Measurements from ENCODE around the gene MAB21L4. TPM values are rescaled to one million over a fixed set of nuclear protein-coding genes. Genes with fewer than 3 reads are reported as not detected.
A peak's percentile ranks its signal among the peaks of the same experiment; 100 is the strongest.

Gene MAB21L4
- total and polyA plus RNA-seq, 2 of the 8 experiments (the other 6 are each of a cell fraction or from before 2014, with no cell fraction given) = 0.11 TPM; not detected in 1

DNA sequence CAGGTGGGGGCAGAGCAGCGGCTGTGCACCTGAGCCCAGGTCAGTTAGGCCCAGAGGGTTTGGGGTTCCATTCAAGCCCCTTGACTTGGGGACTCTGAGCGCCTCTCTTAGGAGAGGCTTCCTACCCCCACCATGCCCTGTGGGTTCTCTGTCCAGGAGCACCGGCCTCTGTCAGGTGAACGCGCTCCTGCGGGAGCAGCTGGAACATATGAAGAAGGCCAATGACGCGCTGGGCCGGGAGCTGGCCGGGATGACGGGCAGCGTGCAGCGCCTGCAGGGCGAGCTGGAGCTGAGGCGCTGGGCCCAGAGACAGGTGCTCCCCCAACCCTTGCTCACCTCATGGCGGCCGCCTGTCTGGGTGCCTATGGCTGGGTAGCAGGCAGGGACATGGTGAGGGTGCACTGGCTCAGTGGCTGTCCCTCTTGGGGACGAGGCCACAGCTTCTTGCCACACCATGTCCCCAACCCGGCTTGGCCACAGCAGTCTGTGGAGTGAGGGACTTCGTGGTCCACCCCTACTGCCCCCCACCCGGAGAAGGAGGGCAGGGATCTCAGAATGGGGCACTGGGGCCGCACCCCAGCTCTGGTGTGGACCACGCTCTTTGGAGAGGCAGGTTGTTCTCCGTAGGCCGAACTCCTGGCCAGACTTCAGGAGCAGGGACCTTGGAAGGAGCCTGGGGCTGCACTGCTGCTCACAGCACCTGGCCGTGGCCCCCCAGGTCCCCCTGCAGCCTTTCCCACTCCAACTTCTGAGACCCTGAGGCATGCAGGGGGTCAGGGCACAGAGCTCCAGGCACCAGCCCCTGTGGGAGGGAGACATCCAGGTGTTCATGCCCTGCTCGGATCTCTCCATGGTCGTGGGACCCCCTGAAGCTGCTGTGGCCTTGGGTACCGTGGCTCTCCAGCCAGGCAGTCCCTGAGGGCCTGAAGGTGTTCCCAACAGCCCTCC is 29.9 kb upstream of the MAB21L4 start:
- Histone ChIP-seq H3K4ac (replicated peaks; ENCODE audit: insufficient read length, low read depth, low read length) (no peak overlapping the region), H3K9me3 (ENCODE audit: insufficient read depth in 2 of 2, low read depth in 1 of 2, low read length in 1 of 2) (no peaks in the 10 kb centered on the region), H2BK12ac (ENCODE audit: low read depth, low read length) (no peak overlapping the region), H2BK5ac (ENCODE audit: low read depth, low read length) (no peak overlapping the region), H4K5ac (ENCODE audit: insufficient read length, low read depth, low read length) (no peak overlapping the region), H3K18ac (ENCODE audit: extremely low read depth, low read length) (no peak overlapping the region), H2AK5ac (ENCODE audit: low read depth, low read length) (no peak overlapping the region), H3K27ac (ENCODE audit: low read depth, low read length) (no peak overlapping the region), H3K4me1 (replicated peaks in 1 of 4; ENCODE audit: control insufficient read depth in 3 of 4, insufficient read depth in 4 of 4, low read length in 3 of 4) (no peaks in the 10 kb centered on the region; a peak in 2 of 7 replicates), H3K23ac (ENCODE audit: insufficient read length) (no peak overlapping the region), H3K79me1 (ENCODE audit: low read depth, low read length) (no peaks in the 10 kb centered on the region), H4K91ac (replicated peaks; ENCODE audit: insufficient read length, low read length) (no peak overlapping the region), H3K36me3 (ENCODE audit: control insufficient read depth in 2 of 4, insufficient read depth in 4 of 4, low read length in 3 of 4) (no peaks in the 10 kb centered on the region), H3K4me3 (ENCODE audit: extremely low read depth in 1 of 4, insufficient read depth in 2 of 4, low read depth in 3 of 4, low read length in 4 of 4) (no peak overlapping the region), H2AFZ (ENCODE audit: low read length) (no peak overlapping the region), H4K20me1 (replicated peaks in 1 of 2; ENCODE audit: control insufficient read depth in 1 of 2, insufficient read depth in 2 of 2, low read length in 2 of 2) (no peaks in the 10 kb centered on the region), H3K79me2 (ENCODE audit: control insufficient read depth in 1 of 2, insufficient read depth in 2 of 2, low read length in 2 of 2) (no peaks in the 10 kb centered on the region), H2BK20ac (ENCODE audit: low read length) (no peak overlapping the region), H3K27me3 (replicated peaks in 1 of 4; ENCODE audit: control insufficient read depth in 3 of 4, extremely low read depth in 1 of 4, insufficient read depth in 3 of 4, low read length in 3 of 4) (no peaks in the 10 kb centered on the region), H3K9ac (replicated peaks in 1 of 4; ENCODE audit: extremely low read depth in 1 of 4, low read depth in 3 of 4, low read length in 3 of 4) (no peak overlapping the region), H4K8ac (ENCODE audit: extremely low read depth, insufficient read depth, low read length) (no peak overlapping the region), H3K4me2 (ENCODE audit: insufficient read depth in 1 of 2, low read depth in 2 of 2, low read length in 2 of 2) (no peak overlapping the region), H2BK120ac (replicated peaks; ENCODE audit: low read depth, low read length) (no peak overlapping the region), H2BK15ac (ENCODE audit: low read length) (no peak overlapping the region), H3K14ac (ENCODE audit: insufficient read length) (no peak overlapping the region), H3K23me2 (ENCODE audit: low read depth, low read length) (no peaks in the 10 kb centered on the region), H3K56ac (replicated peaks; ENCODE audit: insufficient read length, low read depth, low read length) (no peak overlapping the region)
- ChIA-PET POLR2A (ENCODE audit: partially characterized antibody) (no interaction called here), CTCF (ENCODE audit: partially characterized antibody) (interaction anchor here (0.8 to 1.9 kb wide), 5 partner anchors 10 to 66 kb away, joined by 3 to 6 read pairs (median 3); no protein-coding TSS in a partner anchor)
- 85% methylated on average over 28 of the region's 29 CpGs; no CpG with 5 or more reads in 1 of the 2 experiments for WGBS, 2 experiments (ENCODE audit: extremely low coverage in 1 of 2, insufficient coverage in 1 of 2, insufficient read length in 1 of 2, insufficient replicate concordance in 2 of 2, low coverage in 1 of 2, low lambda C conversion rate in 2 of 2, missing lambda C conversion rate in 1 of 2)
- DNase-seq (ENCODE audit: low read depth in 1 of 2, low spot score in 2 of 2) = peak in 1 of 2 experiments; percentile 59
- FAIRE-seq = no peak
- TF ChIP-seq RFX5 (IDR thresholded peaks at IDR 0.05; ENCODE audit: borderline replicate concordance, low read depth, low read length) (no peak), HDAC6 (IDR thresholded peaks at IDR 0.05; ENCODE audit: low read depth, low read length) (no peak), BACH1 (IDR thresholded peaks at IDR 0.05; ENCODE audit: low read length) (no peak), TEAD4 (IDR thresholded peaks at IDR 0.05; ENCODE audit: low read depth, low read length) (no peak), FOSL1 (IDR thresholded peaks at IDR 0.05; ENCODE audit: insufficient read depth, low read depth, low read length) (no peak), ASH2L (IDR thresholded peaks at IDR 0.05; ENCODE audit: low read length) (no peak), JUN (IDR thresholded peaks at IDR 0.05; ENCODE audit: low read depth, low read length) (no peak), SAP30 (IDR thresholded peaks at IDR 0.05; ENCODE audit: insufficient read depth, insufficient replicate concordance, low read length) (no peak), POLR2A (IDR thresholded peaks at IDR 0.05; ENCODE audit: control extremely low read depth in 1 of 2, low read depth in 2 of 2, low read length in 2 of 2) (no peak)
- TF ChIP-seq, protein P1, sequence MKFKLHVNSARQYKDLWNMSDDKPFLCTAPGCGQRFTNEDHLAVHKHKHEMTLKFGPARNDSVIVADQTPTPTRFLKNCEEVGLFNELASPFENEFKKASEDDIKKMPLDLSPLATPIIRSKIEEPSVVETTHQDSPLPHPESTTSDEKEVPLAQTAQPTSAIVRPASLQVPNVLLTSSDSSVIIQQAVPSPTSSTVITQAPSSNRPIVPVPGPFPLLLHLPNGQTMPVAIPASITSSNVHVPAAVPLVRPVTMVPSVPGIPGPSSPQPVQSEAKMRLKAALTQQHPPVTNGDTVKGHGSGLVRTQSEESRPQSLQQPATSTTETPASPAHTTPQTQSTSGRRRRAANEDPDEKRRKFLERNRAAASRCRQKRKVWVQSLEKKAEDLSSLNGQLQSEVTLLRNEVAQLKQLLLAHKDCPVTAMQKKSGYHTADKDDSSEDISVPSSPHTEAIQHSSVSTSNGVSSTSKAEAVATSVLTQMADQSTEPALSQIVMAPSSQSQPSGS (IDR thresholded peaks at IDR 0.05; ENCODE audit: low read length) = no peak

Data from H1 (cell line).